Mesendoderm (in vitro differentiated cells): ENCODE results near the gene MFSD12.

Experiments
- DNase-seq: peaks from one replicate; pipeline ENCODE4 v3.0.0; 2013
- H2AK5ac ChIP-seq: 2 replicates; pipeline ENCODE4 v1.6.1; 2013; ENCODE audit warnings: low read length, inconsistent platforms
- H2BK120ac ChIP-seq: 2 replicates; pipeline ENCODE4 v1.6.1; 2013; ENCODE audit warnings: low read depth, mild to moderate bottlenecking, low read length, moderate library complexity, mixed read lengths
- H2BK15ac ChIP-seq: replicated peaks from 2 replicates; pipeline ENCODE4 v1.6.1; 2013; ENCODE audit warnings: low read depth, mild to moderate bottlenecking, moderate library complexity
- H2BK5ac ChIP-seq: 2 replicates; pipeline ENCODE4 v1.6.1; 2013; ENCODE audit warnings: low read length, inconsistent platforms
- H3K18ac ChIP-seq: 2 replicates; pipeline ENCODE4 v1.6.1; 2013; ENCODE audit warnings: mild to moderate bottlenecking, low read length, mixed read lengths
- H3K23ac ChIP-seq: one replicate; pipeline ENCODE4 v1.6.1; 2013; ENCODE audit warnings: low read length
- H3K27ac ChIP-seq: 2 replicates; pipeline ENCODE4 v1.5.1; 2013; ENCODE audit warnings: low read depth, mild to moderate bottlenecking, inconsistent platforms, low read length, moderate library complexity
- H3K27me3 ChIP-seq: 2 replicates; pipeline ENCODE4 v1.6.1; 2013; ENCODE audit warnings: low read length, control low read depth, mild to moderate bottlenecking, inconsistent platforms; ENCODE audit not compliant: insufficient read depth, poor library complexity
- H3K36me3 ChIP-seq: 2 replicates; pipeline ENCODE4 v1.6.1; 2013; ENCODE audit warnings: low read length, inconsistent platforms; ENCODE audit not compliant: control insufficient read depth, insufficient read depth
- H3K4ac ChIP-seq: one replicate; pipeline ENCODE4 v1.6.1; 2013; ENCODE audit warnings: low read depth, mild to moderate bottlenecking, low read length, moderate library complexity
- H3K4me1 ChIP-seq: 2 replicates; pipeline ENCODE4 v1.6.1; 2013; ENCODE audit warnings: low read depth, low read length, inconsistent platforms; ENCODE audit not compliant: control insufficient read depth
- H3K4me2 ChIP-seq: 2 replicates; pipeline ENCODE4 v1.6.1; 2013; ENCODE audit warnings: low read length
- H3K4me3 ChIP-seq: 2 replicates; pipeline ENCODE4 v1.5.1; 2013; ENCODE audit warnings: mild to moderate bottlenecking, low read length
- H3K56ac ChIP-seq: one replicate; pipeline ENCODE4 v1.6.1; 2013; ENCODE audit warnings: low read length
- H3K79me1 ChIP-seq: 2 replicates; pipeline ENCODE4 v1.6.1; 2013; ENCODE audit warnings: low read length, inconsistent platforms
- H3K79me2 ChIP-seq: 2 replicates; pipeline ENCODE4 v1.6.1; 2013; ENCODE audit warnings: mild to moderate bottlenecking, low read length; ENCODE audit not compliant: control insufficient read depth, insufficient read depth
- H3K9ac ChIP-seq: 2 replicates; pipeline ENCODE4 v1.6.1; 2013; ENCODE audit warnings: low read length, inconsistent platforms
- H4K5ac ChIP-seq: one replicate; pipeline ENCODE4 v1.6.1; 2013; ENCODE audit warnings: low read length
- H4K8ac ChIP-seq: one replicate; pipeline ENCODE4 v1.6.1; 2013; ENCODE audit warnings: low read depth, mild to moderate bottlenecking, control low read depth, low read length, moderate library complexity
- WGBS: extraction: QIAGEN DNeasy Blood & Tissue Kit; methylation state at CpG from one replicate; pipeline ENCODE4 v1.1.7; 2013; ENCODE audit warnings: low lambda C conversion rate, missing lambda C conversion rate; ENCODE audit not compliant: insufficient coverage; ENCODE audit errors: extremely low coverage; 5-methylcytosine and 5-hydroxymethylcytosine counted together

MFSD12 gene

DNA sequence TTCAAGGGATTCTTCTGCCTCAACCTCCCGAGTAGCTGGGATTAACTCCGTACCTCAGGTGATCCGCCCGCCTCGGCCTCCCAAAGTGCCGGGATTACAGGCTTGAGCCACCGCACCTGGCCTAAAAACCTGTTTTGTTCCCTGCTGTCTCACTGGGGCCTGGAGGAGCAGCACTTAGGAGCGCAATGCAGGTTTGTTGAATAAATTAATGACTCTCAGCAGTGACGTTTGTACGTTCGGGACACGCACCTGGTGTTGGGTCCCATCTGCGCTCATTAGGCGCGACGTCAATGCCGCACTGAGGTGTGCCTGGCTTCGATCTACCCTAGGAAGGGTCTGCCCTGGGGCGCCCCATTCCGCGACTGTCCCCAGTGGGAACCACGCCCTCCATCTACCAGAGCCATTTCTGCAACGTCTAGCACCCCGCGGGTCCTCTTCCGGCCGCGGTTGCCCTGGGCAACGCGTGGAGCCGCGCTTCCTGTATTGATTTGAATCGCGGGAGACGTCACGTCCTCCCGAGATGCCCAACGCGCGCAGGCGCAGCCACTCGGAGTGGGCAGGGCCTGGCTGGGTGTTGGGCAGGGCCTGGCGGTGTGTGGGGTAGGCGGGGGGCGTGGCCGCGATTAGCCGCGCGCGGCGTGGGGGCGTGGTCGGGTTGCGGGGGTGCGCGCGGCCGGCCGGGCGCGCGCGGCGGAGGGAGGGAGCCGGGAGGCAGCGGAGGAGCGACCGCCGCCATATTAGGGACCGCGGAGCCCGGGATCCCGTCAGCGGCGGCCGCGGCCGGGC, 51.6 kb downstream of the MFSD12 start, which contains the start of gene FZR1:
FZR1 (plus strand) TSS at position 714 of the 786 bp plus-strand sequence. CDS start 16,679 bp downstream, outside the sequence.
- Histone ChIP-seq H3K27ac (peak within 1 kb of the TSS; percentile 60), H3K79me1 (peaks cover 17% of the 10 kb centered on the region), H3K79me2 (peaks cover 28% of the 10 kb centered on the region), H3K4me2 (peak within 1 kb of the TSS; percentile 100), H2BK15ac (no peak within 1 kb of the TSS), H2BK120ac (peak within 1 kb of the TSS; percentile 51), H3K4me3 (peak within 1 kb of the TSS; percentile 79), H2AK5ac (no peak within 1 kb of the TSS), H3K23ac (peak within 1 kb of the TSS; percentile 48), H4K8ac (no peak within 1 kb of the TSS), H3K9ac (peak within 1 kb of the TSS; percentile 83), H2BK5ac (peak within 1 kb of the TSS; percentile 87), H3K27me3 (no peaks in the 10 kb centered on the region), H3K4ac (peak within 1 kb of the TSS; percentile 66), H3K18ac (peak within 1 kb of the TSS; percentile 92), H3K56ac (peak within 1 kb of the TSS; percentile 97), H3K36me3 (no peaks in the 10 kb centered on the region), H3K4me1 (no peaks in the 10 kb centered on the region), H4K5ac (no peak within 1 kb of the TSS)
- DNase-seq, result peak; percentile 99
- no CpG with 5 or more reads among the region's 79 CpGs for WGBS

DNA sequence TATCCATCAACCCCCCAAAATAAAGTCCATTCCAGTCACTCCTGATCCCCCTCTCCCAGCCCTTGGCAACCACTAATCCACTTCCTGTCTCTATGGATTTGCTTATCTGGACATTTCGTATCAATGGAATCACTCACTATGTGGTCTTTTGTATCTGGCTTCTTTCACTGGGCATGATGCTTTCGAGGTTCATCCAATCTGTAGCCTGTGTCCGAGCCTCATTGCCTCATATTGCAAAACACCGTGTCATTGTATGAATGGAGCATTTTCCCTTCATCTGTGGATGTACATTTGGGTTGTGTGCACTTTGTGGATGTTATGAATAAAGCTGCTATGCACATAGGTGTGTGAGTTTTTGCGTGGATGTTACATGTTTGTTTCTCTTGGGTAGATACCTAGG, 52.7 kb downstream of the MFSD12 start:
- Histone ChIP-seq H4K5ac (no peak overlapping the region), H2BK120ac (no peak overlapping the region), H3K18ac (no peak overlapping the region), H3K4ac (no peak overlapping the region), H3K27ac (no peak overlapping the region), H3K9ac (no peak overlapping the region), H3K4me1 (peaks cover under 1% of the 10 kb centered on the region), H2AK5ac (no peak overlapping the region), H3K36me3 (no peaks in the 10 kb centered on the region), H3K4me2 (no peak overlapping the region), H3K56ac (peak overlapping the region; percentile 1), H4K8ac (no peak overlapping the region), H2BK5ac (no peak overlapping the region), H3K79me2 (peaks cover 28% of the 10 kb centered on the region), H3K4me3 (no peak overlapping the region), H2BK15ac (no peak overlapping the region), H3K79me1 (peaks cover 15% of the 10 kb centered on the region), H3K27me3 (no peaks in the 10 kb centered on the region), H3K23ac (no peak overlapping the region)
- no CpG with 5 or more reads among the region's 5 CpGs for WGBS
- peak; percentile 58 for DNase-seq

DNA sequence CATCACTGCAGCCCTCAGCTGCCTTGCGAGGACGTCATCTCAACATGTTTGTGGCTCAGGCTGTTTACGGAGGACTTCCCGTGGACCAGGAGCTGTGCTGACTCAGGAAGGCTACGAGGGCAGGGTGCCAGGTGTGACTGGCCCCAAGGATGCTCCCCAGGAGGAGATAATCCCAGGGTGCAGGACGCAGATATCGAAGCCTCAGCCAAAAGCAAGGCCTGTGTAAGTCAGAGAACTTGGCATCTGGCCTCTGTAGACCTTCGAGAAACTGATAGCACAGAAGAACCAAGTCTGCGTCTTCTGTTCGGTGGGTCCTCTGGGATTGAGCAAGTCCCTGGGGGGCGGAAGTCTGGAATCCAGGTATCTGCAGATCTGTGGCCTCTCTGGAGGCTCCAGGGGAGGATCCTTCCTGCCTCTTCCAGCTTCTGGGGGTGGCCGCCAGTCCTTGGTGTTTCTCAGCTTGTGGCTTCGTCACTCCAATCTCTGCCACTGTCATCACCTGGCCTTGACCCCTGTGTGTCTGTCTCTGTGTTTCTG, 54.3 kb downstream of the MFSD12 start:
- Histone ChIP-seq H3K23ac (no peak overlapping the region), H4K8ac (no peak overlapping the region), H2BK15ac (no peak overlapping the region), H3K56ac (no peak overlapping the region), H3K36me3 (no peaks in the 10 kb centered on the region), H3K27me3 (no peaks in the 10 kb centered on the region), H2BK5ac (no peak overlapping the region), H3K4me2 (no peak overlapping the region), H3K27ac (no peak overlapping the region), H3K4me3 (no peak overlapping the region), H3K79me2 (peaks cover 23% of the 10 kb centered on the region), H2AK5ac (no peak overlapping the region), H3K79me1 (peaks cover 9% of the 10 kb centered on the region), H3K9ac (no peak overlapping the region), H3K4ac (no peak overlapping the region), H4K5ac (no peak overlapping the region), H3K18ac (no peak overlapping the region), H2BK120ac (no peak overlapping the region), H3K4me1 (peaks cover 2% of the 10 kb centered on the region)
- WGBS, result no CpG with 5 or more reads among the region's 13 CpGs
- no peak for DNase-seq

DNA sequence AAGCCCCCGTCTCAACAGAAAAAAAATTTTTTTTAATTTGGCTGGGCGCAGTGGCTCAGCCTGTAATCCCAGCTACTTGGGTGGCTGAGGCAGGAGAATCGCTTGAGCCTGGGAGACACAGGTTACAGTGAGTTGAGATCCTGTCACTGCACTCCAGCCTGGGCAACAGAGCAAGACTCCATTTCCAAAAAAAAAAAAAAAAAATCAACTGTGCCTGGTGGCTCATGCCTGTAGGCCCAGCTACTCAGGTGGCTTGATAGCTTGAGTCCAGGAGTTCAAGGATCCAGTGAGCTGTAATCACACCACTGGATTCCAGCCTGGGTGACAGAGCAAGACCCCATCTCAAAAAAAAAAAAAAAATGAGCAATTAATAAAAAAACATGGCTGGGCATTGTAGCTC, 55.6 kb downstream of the MFSD12 start:
- Histone ChIP-seq H3K56ac (no peak overlapping the region), H3K9ac (no peak overlapping the region), H3K4me1 (peaks cover 2% of the 10 kb centered on the region), H2BK15ac (no peak overlapping the region), H2AK5ac (no peak overlapping the region), H3K27ac (no peak overlapping the region), H3K4me2 (no peak overlapping the region), H3K27me3 (no peaks in the 10 kb centered on the region), H2BK120ac (no peak overlapping the region), H3K4me3 (no peak overlapping the region), H3K18ac (no peak overlapping the region), H2BK5ac (no peak overlapping the region), H3K79me2 (peaks cover 19% of the 10 kb centered on the region), H4K5ac (no peak overlapping the region), H3K79me1 (peaks cover 11% of the 10 kb centered on the region), H3K23ac (no peak overlapping the region), H3K36me3 (no peaks in the 10 kb centered on the region), H4K8ac (no peak overlapping the region), H3K4ac (no peak overlapping the region)
- DNase-seq, result no peak
- no CpG with 5 or more reads among the region's 3 CpGs for WGBS

DNA sequence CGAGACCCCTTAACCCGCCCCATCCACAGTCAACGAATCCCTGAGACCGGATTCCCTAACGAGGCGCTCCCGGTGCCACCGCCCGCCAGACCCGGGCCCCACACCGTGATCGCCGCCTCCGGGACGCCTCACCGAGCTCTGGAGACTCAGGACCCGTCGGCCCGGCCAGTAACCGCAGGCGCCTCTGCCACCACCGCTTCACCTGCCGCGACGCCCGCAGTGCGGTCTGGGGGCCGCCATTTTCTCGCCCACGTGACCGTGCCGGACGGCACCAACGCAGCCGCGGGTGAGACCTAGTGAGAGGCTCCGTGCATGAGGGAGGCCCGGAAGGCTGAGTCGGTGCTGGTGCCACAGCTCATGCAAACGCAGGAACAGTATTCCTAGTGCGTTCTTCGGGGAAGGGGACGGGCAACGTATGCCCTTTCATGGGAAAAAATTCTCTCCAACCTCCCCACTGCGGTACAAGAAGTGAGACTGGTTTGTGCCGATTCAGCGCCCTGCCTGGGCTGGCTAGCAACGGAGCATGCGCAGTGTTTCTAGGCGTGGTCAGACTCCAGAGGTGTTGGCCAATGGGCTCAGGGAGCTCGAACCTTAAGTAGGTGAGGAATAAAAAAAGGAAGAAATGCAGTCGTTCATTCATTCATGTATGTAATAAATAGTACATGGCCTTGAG, 56.8 kb downstream of the MFSD12 start, which contains the start of gene DOHH:
DOHH (minus strand) TSS at position 246 of the 673 bp plus-strand sequence. CDS start 3,860 bp downstream, outside the sequence.
- Histone ChIP-seq H4K8ac (peak within 1 kb of the TSS; percentile 91), H3K36me3 (peaks cover 2% of the 10 kb centered on the region), H3K27ac (peak within 1 kb of the TSS; percentile 3), H3K79me2 (peaks cover 18% of the 10 kb centered on the region), H4K5ac (peak within 1 kb of the TSS; percentile 98), H3K18ac (peak within 1 kb of the TSS; percentile 62), H3K4me3 (peak within 1 kb of the TSS; percentile 61), H3K4me2 (peak within 1 kb of the TSS; percentile 93), H2BK5ac (peak within 1 kb of the TSS; percentile 96), H3K23ac (peak within 1 kb of the TSS; percentile 98), H2BK15ac (no peak within 1 kb of the TSS), H3K4me1 (peaks cover 2% of the 10 kb centered on the region), H2BK120ac (no peak within 1 kb of the TSS), H3K56ac (peak within 1 kb of the TSS; percentile 97), H3K27me3 (no peaks in the 10 kb centered on the region), H3K79me1 (peaks cover 11% of the 10 kb centered on the region), H2AK5ac (no peak within 1 kb of the TSS), H3K4ac (peak within 1 kb of the TSS; percentile 66), H3K9ac (peak within 1 kb of the TSS; percentile 93)
- peak; percentile 99 for DNase-seq
- WGBS, result no CpG with 5 or more reads among the region's 52 CpGs
